Stimulated activated CD8-positive, alpha-beta memory T cell treated with anti-CD3 and anti-CD28 coated beads, Interleukin-7, amount 100 ng/mL, for 48 hours (primary cell): Measurements from ENCODE around the gene CEPT1.

Source experiments
- DNase-seq, 2 donors: peaks; one replicate each; pipeline ENCODE4 v3.0.0-alpha.2; 2020; ENCODE audit warnings: low read depth in 1 of 2; ENCODE audit errors: extremely low read depth in 1 of 2

CEPT1 gene

GRCh38 chr1:111225091-111225490, 85.1 kb downstream of the CEPT1 start:
- DNase-seq, result no peak

GRCh38 chr1:111225717-111226400, 85.8 kb downstream of the CEPT1 start:
- DNase-seq, result no peak

- DNase-seq, result no peak
These were observed 87.4 kb downstream of the CEPT1 start, which contains the start of gene CHI3L2 for GRCh38 chr1:111227434-111227833. TSS of gene CHI3L2 (plus strand) at chr1:111227713. CDS start at chr1:111227730, 17 bp downstream.

GRCh38 chr1:111227851-111228747, 88.1 kb downstream of the CEPT1 start:
- no peak for DNase-seq

- DNase-seq, result no peak
These were observed 88.7 kb downstream of the CEPT1 start for GRCh38 chr1:111228748-111229126.

GRCh38 chr1:111232134-111232533, 92.1 kb downstream of the CEPT1 start:
- no peak for DNase-seq

- no peak for DNase-seq
These were observed 94.2 kb downstream of the CEPT1 start for GRCh38 chr1:111234258-111234657.
